GM23338 (cell line): ENCODE results near the gene ENOX1. TPM values are rescaled to one million over a fixed set of nuclear protein-coding genes. Genes with fewer than 3 reads are reported as not detected.

ENCODE experiments used
- ATAC-seq: fragments of 200-7000 bp; cut with Tn5 transposase; 3 replicates; pipeline ENCODE4 v1.9.1; 2020
- DNase-seq: peaks from one replicate; pipeline ENCODE4 v3.0.0-alpha.2; 2015; ENCODE audit warnings: low spot score
- H2AFZ ChIP-seq: fragments of 200-600 bp; sonication (generic); 2 replicates; pipeline ENCODE4 v1.8.0; 2016; ENCODE audit warnings: antibody characterized with exemption, mild to moderate bottlenecking, moderate library complexity
- H3F3A ChIP-seq: fragments of 200-600 bp; sonication (generic); replicated peaks from 2 replicates; pipeline ENCODE4 v1.8.0; 2017; ENCODE audit warnings: antibody characterized with exemption, mixed run types, low read depth
- H3K27ac ChIP-seq: fragments of 200-600 bp; sonication (generic); 2 replicates; pipeline ENCODE4 v1.6.1; 2016; ENCODE audit warnings: low read depth
- H3K27me3 ChIP-seq: fragments of 200-600 bp; sonication (generic); 2 replicates; pipeline ENCODE4 v1.8.0; 2016; ENCODE audit warnings: mild to moderate bottlenecking, mixed run types, moderate library complexity; ENCODE audit not compliant: insufficient read depth
- H3K36me3 ChIP-seq: fragments of 200-600 bp; sonication (generic); 2 replicates; pipeline ENCODE4 v1.8.0; 2016; ENCODE audit warnings: mild to moderate bottlenecking; ENCODE audit not compliant: insufficient read depth
- H3K4me1 ChIP-seq: fragments of 200-600 bp; sonication (generic); 2 replicates; pipeline ENCODE4 v1.8.0; 2016; ENCODE audit warnings: mild to moderate bottlenecking, moderate library complexity; ENCODE audit not compliant: insufficient read depth
- H3K4me2 ChIP-seq: fragments of 200-600 bp; sonication (generic); 2 replicates; pipeline ENCODE4 v1.7.1; 2017; ENCODE audit warnings: mixed run types
- H3K4me3 ChIP-seq: fragments of 200-600 bp; sonication (generic); 2 replicates; pipeline ENCODE4 v1.6.1; 2016; ENCODE audit warnings: mixed run types
- H3K79me2 ChIP-seq: fragments of 200-600 bp; sonication (generic); replicated peaks from 2 replicates; pipeline ENCODE4 v1.8.0; 2017; ENCODE audit warnings: mild to moderate bottlenecking; ENCODE audit not compliant: insufficient read depth
- H3K9me2 ChIP-seq: fragments of 200-600 bp; sonication (generic); 2 replicates; pipeline ENCODE4 v1.8.0; 2017; ENCODE audit not compliant: insufficient read depth
- H4K20me1 ChIP-seq: fragments of 200-600 bp; sonication (generic); replicated peaks from 2 replicates; pipeline ENCODE4 v1.8.0; 2017; ENCODE audit warnings: mild to moderate bottlenecking; ENCODE audit not compliant: insufficient read depth
- H3K27ac Mint-ChIP-seq: 2 replicates; pipeline ENCODE4 v1.8.0; 2020; ENCODE audit warnings: inconsistent platforms, mild to moderate bottlenecking, moderate library complexity, mixed read lengths
- H3K27me3 Mint-ChIP-seq: 3 replicates; pipeline ENCODE4 v1.8.0; 2022; ENCODE audit warnings: low read depth, mild to moderate bottlenecking, moderate library complexity, mixed read lengths, inconsistent platforms; ENCODE audit not compliant: insufficient read depth, poor library complexity
- H3K36me3 Mint-ChIP-seq: 3 replicates; pipeline ENCODE4 v1.8.0; 2021; ENCODE audit warnings: low read depth, mild to moderate bottlenecking, inconsistent platforms, moderate library complexity, mixed read lengths
- H3K4me1 Mint-ChIP-seq: 3 replicates; pipeline ENCODE4 v1.8.0; 2020; ENCODE audit warnings: mild to moderate bottlenecking, inconsistent platforms, mixed read lengths
- H3K4me3 Mint-ChIP-seq: 3 replicates; pipeline ENCODE4 v1.8.0; 2021; ENCODE audit warnings: moderate library complexity, mild to moderate bottlenecking, inconsistent platforms, mixed read lengths
- H3K9me3 Mint-ChIP-seq: 3 replicates; pipeline ENCODE4 v1.8.0; 2020; ENCODE audit warnings: moderate library complexity, mild to moderate bottlenecking, inconsistent platforms, mixed read lengths
- CTCF ChIP-seq, 2 experiments: fragments of 200-600 bp in 1 of 2; sonication (generic) in 1 of 2; conservative IDR thresholded peaks; 2 replicates each; pipeline versions ENCODE4 v1.5.1 to v1.6.1; 2016 to 2017; ENCODE audit warnings: antibody characterized with exemption in 2 of 2, low read depth in 2 of 2, mild to moderate bottlenecking in 2 of 2, moderate library complexity in 1 of 2
- ETS1 ChIP-seq: IDR thresholded peaks from 2 replicates; pipeline ENCODE4 v1.6.1; 2016; ENCODE audit warnings: antibody characterized with exemption
- EZH2phosphoT487 ChIP-seq: fragments of 200-600 bp; sonication (generic); IDR thresholded peaks from one replicate; pipeline ENCODE4 v1.8.1; 2018; ENCODE audit warnings: antibody characterized with exemption; ENCODE audit not compliant: unreplicated experiment
- JUNB ChIP-seq: IDR thresholded peaks from one replicate; pipeline ENCODE4 v1.6.1; 2016; ENCODE audit warnings: antibody characterized with exemption; ENCODE audit not compliant: unreplicated experiment
- NANOG ChIP-seq: IDR thresholded peaks from 2 replicates; pipeline ENCODE4 v1.6.1; 2016; ENCODE audit warnings: antibody characterized with exemption, borderline replicate concordance
- REST ChIP-seq: IDR thresholded peaks from one replicate; pipeline ENCODE4 v1.6.1; 2018; ENCODE audit warnings: antibody characterized with exemption; ENCODE audit not compliant: unreplicated experiment
- ZNF331 ChIP-seq: fragments of 250-450 bp; sonication (Bioruptor Pico); IDR thresholded peaks from 2 replicates; pipeline ENCODE4 v1.5.0; 2020; ENCODE audit warnings: low read depth, mild to moderate bottlenecking, moderate library complexity
- polyA plus RNA-seq: library from polyadenylated mRNA; unstranded; fragments of >200 nt; fragmentation: Nextera tagmentation; extraction: Ambion mirVana; gene quantifications from 2 replicates; pipeline ENCODE4 v1.2.1, GENCODE V29; 2016
- total RNA-seq: library from RNA; depleted of rRNA; stranded (reverse); fragments of >200 nt; shearing (Covaris generic); gene quantifications from 2 replicates; pipeline ENCODE4 v1.2.3, GENCODE V29; 2014

The ENOX1 gene
- total and polyA plus RNA-seq, 2 experiments from 2014 or later, result 0.66 to 0.81 TPM

- TF ChIP-seq EZH2phosphoT487 (no peak), ETS1 (no peak), REST (no peak), ZNF331 (CRISPR knock-in tag) (no peak), JUNB (no peak), NANOG (no peak)
Observed at GRCh38 chr13:43688227-43688907, 98.4 kb downstream of the ENOX1 start (continued).

- DNase-seq, result no peak
- H3K27ac Mint-ChIP-seq, result no peak overlapping the region
- TF ChIP-seq REST, result no peak
- TF ChIP-seq CTCF (conservative IDR thresholded peaks at IDR 0.05; ENCODE audit: low read depth in 2 of 2), result no peak
Observed at GRCh38 chr13:43687038-43687437, 99.7 kb downstream of the ENOX1 start.

More at GRCh38 chr13:43687038-43687437, 99.7 kb downstream of the ENOX1 start:
- no peaks in the 10 kb centered on the region for H3K36me3 Mint-ChIP-seq
- H3K4me3 Mint-ChIP-seq, result no peak overlapping the region
- H3K27me3 Mint-ChIP-seq, result peaks cover 2% of the 10 kb centered on the region
- Histone ChIP-seq H3F3A (no peaks in the 10 kb centered on the region), H3K4me1 (0 out of 2 replicates have a peak, but pooled peaks cover 10% of the 10 kb centered on the region), H3K79me2 (no peaks in the 10 kb centered on the region), H3K9me2 (no peaks in the 10 kb centered on the region; the same call in 1 of the 2 replicates), H3K27ac (no peak overlapping the region), H4K20me1 (no peaks in the 10 kb centered on the region), H2AFZ (no peak overlapping the region), H3K4me2 (no peak overlapping the region), H3K27me3 (no peaks in the 10 kb centered on the region), H3K36me3 (no peaks in the 10 kb centered on the region), H3K4me3 (no peak overlapping the region)
- H3K4me1 Mint-ChIP-seq, result peaks cover 7% of the 10 kb centered on the region
- no peaks in the 10 kb centered on the region for H3K9me3 Mint-ChIP-seq
- no peak for ATAC-seq
